ENCODE results near the gene POLRMT.

Gene POLRMT

GRCh38 chr19:574658-575526, 58.4 kb downstream of the POLRMT start:
- no peak for DNase-seq

GRCh38 chr19:573519-573825, 59.9 kb downstream of the POLRMT start:
- no peak for DNase-seq

GRCh38 chr19:572743-573518, 60.4 kb downstream of the POLRMT start:
- no peak for DNase-seq

GRCh38 chr19:572140-572742, 61.1 kb downstream of the POLRMT start, which contains the start of gene BSG:
TSS of gene BSG (plus strand) at chr19:572596. CDS start at chr19:572635, 39 bp downstream.
- peak; percentile 80 for DNase-seq

- DNase-seq = no peak
These were observed 61.8 kb downstream of the POLRMT start for GRCh38 chr19:571566-571974.

- no peak for DNase-seq
These were observed 62.3 kb downstream of the POLRMT start for GRCh38 chr19:570937-571565.

GRCh38 chr19:570251-570686, 63.1 kb downstream of the POLRMT start:
- no peak for DNase-seq

- DNase-seq = no peak
These were observed 65.9 kb downstream of the POLRMT start for GRCh38 chr19:567296-567900.
